ENCODE data around the gene DIP2B.
A peak's percentile ranks its signal among the peaks of the same experiment; 100 is the strongest.
"Not testable (repeated sequence)": the region's sequence is repeated elsewhere in the genome, so short reads cannot be mapped to it uniquely, and the experiment has no call there.

DIP2B gene

GRCh38 chr12:50504798-50505674 is at the start of gene DIP2B:
Gene DIP2B, plus strand, starts transcription at chr12:50504985. Its CDS starts 156 bp downstream, at chr12:50505141.
- DNase-seq = peak; percentile 98

GRCh38 chr12:50458606-50459005 is 46.2 kb upstream of the DIP2B start:
- DNase-seq = no peak

GRCh38 chr12:50467439-50467838 is 37.3 kb upstream of the DIP2B start:
- DNase-seq = no peak

GRCh38 chr12:50477241-50477832 is 27.4 kb upstream of the DIP2B start:
- DNase-seq = no peak

- no peak for DNase-seq
Measured at GRCh38 chr12:50482571-50482970, 22.2 kb upstream of the DIP2B start.

- no peak for DNase-seq
Measured at GRCh38 chr12:50483488-50483887, 21.3 kb upstream of the DIP2B start.

GRCh38 chr12:50488801-50489200 is 16.0 kb upstream of the DIP2B start:
- DNase-seq = no peak

- DNase-seq = not testable (repeated sequence)
Measured at GRCh38 chr12:50498119-50498518, 6.7 kb upstream of the DIP2B start.

GRCh38 chr12:50505675-50506530 is 1.1 kb downstream of the DIP2B start:
- peak; percentile 10 for DNase-seq

GRCh38 chr12:50506753-50507473 is 2.1 kb downstream of the DIP2B start:
- DNase-seq = no peak

- DNase-seq = no peak
Measured at GRCh38 chr12:50507474-50507838, 2.7 kb downstream of the DIP2B start.

GRCh38 chr12:50507930-50508329 is 3.1 kb downstream of the DIP2B start:
- DNase-seq = peak; percentile 18

GRCh38 chr12:50508414-50508813 is 3.6 kb downstream of the DIP2B start:
- peak; percentile 11 for DNase-seq

- no peak for DNase-seq
Measured at GRCh38 chr12:50508970-50509663, 4.3 kb downstream of the DIP2B start.

- DNase-seq = no peak
Measured at GRCh38 chr12:50514526-50515276, 9.9 kb downstream of the DIP2B start.

GRCh38 chr12:50515587-50515986 is 10.8 kb downstream of the DIP2B start:
- no peak for DNase-seq

GRCh38 chr12:50517421-50518048 is 12.8 kb downstream of the DIP2B start:
- DNase-seq = no peak

- DNase-seq = no peak
Measured at GRCh38 chr12:50518090-50518489, 13.3 kb downstream of the DIP2B start.

GRCh38 chr12:50519353-50519752 is 14.6 kb downstream of the DIP2B start:
- no peak for DNase-seq

- DNase-seq = no peak
Measured at GRCh38 chr12:50520416-50521207, 15.8 kb downstream of the DIP2B start.

Data from stimulated activated CD4-positive, alpha-beta T cell treated with anti-CD3 and anti-CD28 coated beads, Interleukin-4, amount 100 ng/mL, for 24 hours (primary cell).